Loucy (cell line): Measurements from ENCODE around the gene IFNB1.

ENCODE experiments used
- CTCF ChIP-seq: fragments of 200-600 bp; sonication (generic); conservative IDR thresholded peaks from 2 replicates; pipeline ENCODE4 v1.5.1; 2014; ENCODE audit warnings: mild to moderate bottlenecking, antibody characterized with exemption, low read length
- EZH2phosphoT487 ChIP-seq: fragments of 200-600 bp; IDR thresholded peaks from 2 replicates; pipeline ENCODE4 v1.6.1; 2018; ENCODE audit warnings: antibody characterized with exemption, mild to moderate bottlenecking, moderate library complexity, borderline replicate concordance

GRCh38 chr9:21086538-21086937 is 8.8 kb upstream of the IFNB1 start:
- no peak for TF ChIP-seq CTCF
- TF ChIP-seq EZH2phosphoT487, result no peak
